HG03378 (cell line): ENCODE measurements around the gene RETREG2.

Experiments
- ATAC-seq: cut with Tn5 transposase; IDR thresholded peaks from one replicate; pipeline ENCODE4 v1.9.1; 2021; ENCODE audit warnings: mild to moderate bottlenecking, moderate library complexity; ENCODE audit not compliant: unreplicated experiment

RETREG2 gene

DNA sequence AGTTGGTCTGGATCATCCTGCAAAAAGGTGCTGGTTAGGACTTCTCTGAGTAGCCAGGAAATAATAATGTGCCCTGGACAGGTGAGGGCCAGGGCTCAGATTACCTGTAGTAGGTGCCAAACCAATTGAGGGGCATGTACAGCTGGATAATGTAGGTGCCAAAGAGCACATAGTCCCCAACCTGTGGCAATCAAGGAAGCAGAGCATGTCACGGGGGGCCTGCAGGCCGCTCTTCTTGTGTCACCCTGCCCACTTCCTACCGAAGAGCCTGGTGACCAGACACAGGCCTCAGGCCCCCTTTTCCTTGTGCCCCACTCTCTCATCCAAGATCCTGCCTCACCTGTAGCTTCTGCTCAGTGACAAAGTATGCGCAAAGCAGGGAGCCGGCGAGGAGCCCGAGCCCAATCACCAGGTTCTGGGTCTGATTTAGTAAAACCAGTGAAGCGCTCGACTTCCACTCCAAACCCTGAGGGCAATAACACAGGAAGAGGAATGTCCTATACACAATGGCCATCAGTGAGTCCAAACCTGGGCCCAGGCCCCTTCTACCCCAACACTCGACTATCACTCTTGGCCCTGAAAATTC, 35.5 kb downstream of the RETREG2 start:
- no peak for ATAC-seq

DNA sequence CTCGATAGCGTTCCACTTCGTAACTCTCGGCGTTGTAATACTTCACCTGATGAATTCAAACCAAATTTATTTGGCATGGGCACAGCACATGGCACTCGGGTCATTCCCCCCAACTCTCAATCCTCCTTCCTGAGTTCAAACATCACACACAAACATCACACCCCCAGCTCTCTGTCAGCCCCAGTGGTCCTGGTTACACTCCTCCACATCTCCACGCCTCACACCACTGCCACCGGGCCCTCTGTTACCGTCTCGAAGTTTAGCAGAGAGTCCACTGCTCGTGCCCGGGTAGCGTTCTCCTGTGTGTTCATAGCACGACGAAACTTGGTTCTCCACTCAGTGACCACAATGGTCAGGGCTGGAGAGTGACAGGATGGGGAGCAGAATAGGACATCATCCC, 36.1 kb downstream of the RETREG2 start:
- ATAC-seq, result no peak

DNA sequence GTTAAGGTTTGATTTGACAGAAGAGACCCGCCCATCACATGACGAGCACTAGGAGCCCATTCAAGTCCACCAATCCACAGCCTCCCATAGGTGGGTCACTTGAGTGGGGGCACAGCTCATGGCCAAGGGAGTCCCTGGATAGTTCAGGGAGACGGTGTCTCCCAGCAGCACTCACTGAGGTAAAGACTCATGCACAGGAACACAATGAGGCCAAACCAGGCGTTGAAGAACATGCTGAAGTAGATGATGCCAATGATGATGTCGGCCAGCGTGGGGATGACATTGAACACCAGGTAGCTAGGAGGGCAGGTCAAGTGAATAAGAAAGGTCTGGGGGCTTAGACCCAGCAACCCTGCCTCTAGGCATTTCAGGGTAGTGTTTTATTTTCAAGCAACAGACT, 36.7 kb downstream of the RETREG2 start:
- no peak for ATAC-seq

GRCh38 chr2:219215871-219216534, 37.9 kb downstream of the RETREG2 start:
- ATAC-seq, result no peak

DNA sequence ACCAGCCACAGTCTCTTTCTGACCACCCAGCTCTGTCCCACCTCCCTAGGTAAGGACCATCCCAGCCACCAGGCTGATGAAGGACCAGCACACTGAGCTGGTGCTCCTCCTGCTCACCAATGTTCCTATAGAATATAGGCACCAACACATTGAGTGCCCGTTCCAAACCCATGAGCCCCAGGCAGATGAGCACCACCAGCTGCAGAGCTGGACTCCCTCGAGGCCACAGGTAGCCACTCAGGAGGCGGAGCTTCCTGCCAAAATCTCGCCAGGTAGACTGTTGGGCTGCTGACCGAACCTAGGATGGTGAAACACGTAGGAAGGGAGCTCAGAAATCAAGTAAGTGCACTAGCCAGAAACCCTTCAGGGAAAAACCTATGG, 38.5 kb downstream of the RETREG2 start:
- no peak for ATAC-seq

DNA sequence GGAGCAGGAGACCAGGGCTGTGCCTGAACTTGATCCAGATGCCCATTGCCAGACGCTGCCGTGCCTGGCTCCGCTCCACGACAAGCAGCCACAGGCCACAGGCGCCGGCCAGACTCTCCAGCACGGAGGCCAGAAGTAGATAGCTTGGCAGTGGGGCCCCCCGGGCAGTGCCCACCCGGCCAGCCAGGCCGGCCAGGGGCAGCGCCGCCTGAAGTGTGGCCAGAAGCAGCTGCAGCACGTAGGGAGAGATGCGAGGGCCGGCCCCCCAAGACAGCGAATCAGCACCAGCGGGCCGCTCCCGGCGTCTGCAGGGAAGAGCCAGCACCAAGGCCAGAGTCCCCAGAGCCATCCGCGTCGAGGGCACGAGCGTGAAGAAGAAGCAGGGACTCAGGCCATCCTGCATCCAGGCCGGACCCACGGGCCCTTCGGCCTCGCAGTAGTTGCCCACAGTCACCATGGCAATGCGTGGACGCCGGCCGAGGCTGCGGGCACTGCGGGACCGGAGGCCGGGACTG, 40.2 kb downstream of the RETREG2 start:
- peak; percentile 20 for ATAC-seq

GRCh38 chr2:219218732-219219701, 40.9 kb downstream of the RETREG2 start, which contains the start of gene ABCB6:
ABCB6 (minus strand) TSS chr2:219218958; CDS start chr2:219218673, 285 bp downstream.
- peak; percentile 61 for ATAC-seq

- ATAC-seq, result no peak
These were observed 41.9 kb downstream of the RETREG2 start for GRCh38 chr2:219219784-219220532.

DNA sequence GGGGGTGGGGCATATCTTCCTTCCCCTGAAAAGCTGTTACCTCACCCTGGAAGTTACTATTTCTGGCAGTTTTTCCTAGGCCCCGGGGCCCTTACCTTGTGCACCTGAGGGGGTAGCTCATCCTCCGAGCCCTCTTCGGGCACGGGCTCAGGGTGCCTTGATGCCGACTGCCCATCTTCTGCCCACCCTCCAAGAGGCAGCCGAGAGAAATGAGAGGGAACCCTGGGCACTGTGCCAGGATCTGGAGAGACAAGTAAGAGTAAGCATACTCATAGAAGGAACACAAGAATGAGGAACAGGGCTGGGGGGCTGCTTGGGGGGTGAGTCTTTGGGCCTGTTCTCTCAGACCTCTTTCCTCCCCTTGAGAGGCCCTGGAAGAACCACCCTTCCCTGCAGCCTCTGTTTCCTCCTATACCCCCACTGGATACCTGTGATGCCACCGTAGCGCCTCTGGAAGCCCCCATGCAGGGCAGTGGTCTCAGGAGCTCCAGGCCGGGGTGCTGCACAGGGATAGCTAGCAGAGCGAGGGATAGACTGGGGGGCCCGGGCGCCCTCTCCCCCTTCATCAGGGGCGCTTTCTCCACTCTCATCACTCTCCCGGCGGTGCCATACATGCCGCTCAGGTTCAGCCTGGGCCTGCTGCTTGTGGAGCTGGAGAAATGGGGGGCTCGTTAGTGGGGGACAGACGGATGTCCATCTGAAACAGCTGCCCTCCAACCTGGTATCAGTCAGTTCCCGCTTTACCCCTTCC, 42.8 kb downstream of the RETREG2 start:
- ATAC-seq, result no peak

DNA sequence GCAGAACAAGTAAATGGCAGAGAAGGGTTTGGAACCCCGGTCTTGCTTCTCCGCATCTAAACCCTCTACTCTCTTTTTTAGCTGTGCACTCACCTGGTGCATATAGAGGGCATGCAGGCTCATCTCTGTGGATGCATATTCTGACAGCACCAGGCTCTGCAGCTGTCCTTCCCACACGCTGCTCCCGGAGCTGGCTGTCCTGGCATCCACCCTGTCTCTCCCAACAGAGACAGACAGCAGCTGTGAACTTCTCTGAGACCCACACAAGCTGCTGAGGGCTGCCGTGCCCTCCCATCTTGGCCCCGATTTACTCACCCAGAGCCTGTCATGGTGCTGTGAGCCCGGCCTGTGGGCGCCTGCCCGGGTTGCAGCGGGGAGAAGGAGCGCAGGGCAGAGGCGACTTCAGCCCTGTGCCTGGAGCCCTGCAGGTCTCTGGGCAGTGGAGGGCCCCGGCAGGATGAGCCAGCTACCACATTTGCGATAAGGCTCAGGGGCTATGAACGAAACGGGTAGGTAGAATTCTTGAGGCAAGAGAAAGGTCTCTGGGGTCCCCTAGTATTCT, 44.0 kb downstream of the RETREG2 start:
- ATAC-seq, result no peak

GRCh38 chr2:219223831-219224610, 45.9 kb downstream of the RETREG2 start:
- ATAC-seq, result no peak

DNA sequence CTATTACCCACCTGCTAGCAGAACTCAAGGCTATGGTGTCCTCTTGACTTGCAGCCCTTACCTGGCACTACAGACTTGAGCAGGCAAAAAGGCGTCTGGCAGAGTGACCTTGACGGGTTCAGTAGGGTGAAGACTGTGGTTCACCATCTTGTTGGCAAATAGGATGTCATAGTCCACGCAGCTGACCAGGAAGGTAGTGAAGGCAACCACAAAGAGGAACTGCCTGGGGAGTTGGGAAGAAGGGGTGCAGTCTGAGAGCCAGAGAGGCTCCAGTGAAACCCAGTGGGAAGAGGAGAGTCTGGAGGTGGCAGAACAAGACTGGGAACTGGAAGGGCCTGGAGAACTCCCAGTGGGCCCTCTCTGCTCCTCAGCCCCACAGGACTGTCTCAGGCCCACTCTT, 47.3 kb downstream of the RETREG2 start:
- no peak for ATAC-seq

- no peak for ATAC-seq
These were observed 50.2 kb downstream of the RETREG2 start for GRCh38 chr2:219228041-219228910.

- peak; percentile 6 for ATAC-seq
These were observed 50.8 kb downstream of the RETREG2 start for GRCh38 chr2:219228911-219229304.

- peak; percentile 94 for ATAC-seq
These were observed 51.4 kb downstream of the RETREG2 start, which contains the start of the genes ANKZF1 and ATG9A for GRCh38 chr2:219229305-219230058. ANKZF1 (plus strand) TSS chr2:219229806; CDS start chr2:219230258, 452 bp downstream. ATG9A (minus strand) TSS chr2:219229636; CDS start chr2:219228024, 1,612 bp downstream.

DNA sequence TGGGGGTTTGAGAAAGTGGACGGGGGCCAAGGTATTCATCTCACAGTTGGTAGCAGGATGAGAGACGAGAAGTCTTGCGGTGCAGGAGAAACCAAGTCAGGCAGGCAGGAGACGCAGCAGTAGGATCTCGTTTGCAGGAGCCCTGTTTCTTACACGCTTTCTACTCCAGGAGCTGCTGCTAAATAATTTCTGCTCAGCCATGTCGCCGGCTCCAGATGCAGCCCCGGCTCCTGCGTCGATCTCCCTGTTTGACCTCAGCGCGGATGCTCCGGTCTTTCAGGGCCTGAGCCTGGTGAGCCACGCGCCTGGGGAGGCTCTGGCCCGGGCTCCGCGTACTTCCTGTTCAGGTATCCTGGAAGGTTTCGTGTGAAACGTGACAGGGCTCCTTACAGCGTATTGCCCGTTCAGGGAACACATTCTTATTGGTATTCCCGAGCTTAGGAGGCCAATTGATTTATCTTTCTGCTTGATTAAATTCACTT, 52.0 kb downstream of the RETREG2 start:
- peak; percentile 6 for ATAC-seq

DNA sequence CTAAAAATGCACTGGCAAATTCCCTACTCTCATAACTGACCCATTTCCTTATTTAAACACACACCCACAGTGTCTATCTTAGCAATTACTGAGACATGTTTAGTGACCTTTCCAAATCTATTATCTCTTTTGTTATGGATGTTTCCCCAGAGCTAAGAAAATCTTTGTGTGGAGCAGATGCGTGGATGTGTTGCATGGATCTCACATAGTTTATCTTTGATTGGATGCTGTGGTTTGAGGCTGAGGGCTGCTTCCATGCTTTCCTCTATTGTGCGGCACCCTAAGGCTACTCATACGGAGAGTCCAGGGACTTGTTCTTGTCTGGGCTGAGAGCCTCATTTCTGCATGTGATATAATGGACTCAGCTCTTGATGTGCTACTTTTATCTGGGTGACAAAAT, 56.3 kb downstream of the RETREG2 start:
- ATAC-seq, result no peak
